Measurements from ENCODE around the gene RGPD4.

DNA sequence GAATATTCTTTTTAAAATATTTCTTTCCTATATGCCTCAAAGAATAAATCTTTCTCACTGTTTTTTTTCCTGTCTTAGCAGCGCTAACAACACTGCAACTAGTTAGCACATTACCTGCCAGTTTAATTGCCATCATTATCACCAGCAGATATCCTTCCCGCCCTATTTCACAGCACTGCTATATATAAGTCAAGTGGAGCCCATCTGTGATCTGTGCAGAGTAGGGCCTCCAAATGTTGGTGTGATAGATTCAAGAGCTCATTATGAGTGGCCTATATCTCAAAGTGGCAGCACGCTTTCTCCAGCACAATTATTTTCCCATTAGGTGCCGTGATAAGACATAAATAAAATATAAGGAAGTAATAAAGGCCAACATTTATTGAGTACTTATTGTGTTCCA, 19.8 kb upstream of the RGPD4 start:
- TF ChIP-seq, protein P1, sequence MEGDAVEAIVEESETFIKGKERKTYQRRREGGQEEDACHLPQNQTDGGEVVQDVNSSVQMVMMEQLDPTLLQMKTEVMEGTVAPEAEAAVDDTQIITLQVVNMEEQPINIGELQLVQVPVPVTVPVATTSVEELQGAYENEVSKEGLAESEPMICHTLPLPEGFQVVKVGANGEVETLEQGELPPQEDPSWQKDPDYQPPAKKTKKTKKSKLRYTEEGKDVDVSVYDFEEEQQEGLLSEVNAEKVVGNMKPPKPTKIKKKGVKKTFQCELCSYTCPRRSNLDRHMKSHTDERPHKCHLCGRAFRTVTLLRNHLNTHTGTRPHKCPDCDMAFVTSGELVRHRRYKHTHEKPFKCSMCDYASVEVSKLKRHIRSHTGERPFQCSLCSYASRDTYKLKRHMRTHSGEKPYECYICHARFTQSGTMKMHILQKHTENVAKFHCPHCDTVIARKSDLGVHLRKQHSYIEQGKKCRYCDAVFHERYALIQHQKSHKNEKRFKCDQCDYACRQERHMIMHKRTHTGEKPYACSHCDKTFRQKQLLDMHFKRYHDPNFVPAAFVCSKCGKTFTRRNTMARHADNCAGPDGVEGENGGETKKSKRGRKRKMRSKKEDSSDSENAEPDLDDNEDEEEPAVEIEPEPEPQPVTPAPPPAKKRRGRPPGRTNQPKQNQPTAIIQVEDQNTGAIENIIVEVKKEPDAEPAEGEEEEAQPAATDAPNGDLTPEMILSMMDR (IDR thresholded peaks at IDR 0.05 in 2 of 3, conservative IDR thresholded peaks at IDR 0.05 in 1 of 3; ENCODE audit: control insufficient read depth in 2 of 3, extremely low read depth in 1 of 3, insufficient read depth in 1 of 3, low read depth in 3 of 3, low read length in 3 of 3) = no peak
- TF ChIP-seq KDM1A (IDR thresholded peaks at IDR 0.05; ENCODE audit: borderline replicate concordance) (no peak), TCF7 (IDR thresholded peaks at IDR 0.05; ENCODE audit: borderline replicate concordance) (no peak), RFX5 (IDR thresholded peaks at IDR 0.05; ENCODE audit: low read depth, low read length) (no peak), EP300 (IDR thresholded peaks at IDR 0.05; ENCODE audit: borderline replicate concordance in 1 of 2, control insufficient read depth in 1 of 2, low read depth in 2 of 2, low read length in 2 of 2) (no peak), POLR2A (IDR thresholded peaks at IDR 0.05; ENCODE audit: low read depth, low read length) (no peak), RELA (IDR thresholded peaks at IDR 0.05; ENCODE audit: borderline replicate concordance, partially characterized antibody) (no peak), RCOR1 (conservative IDR thresholded peaks at IDR 0.05; ENCODE audit: low read depth, low read length) (no peak), BRCA1 (IDR thresholded peaks at IDR 0.05; ENCODE audit: low read depth, low read length) (no peak)
- TF ChIP-seq, protein P2, sequence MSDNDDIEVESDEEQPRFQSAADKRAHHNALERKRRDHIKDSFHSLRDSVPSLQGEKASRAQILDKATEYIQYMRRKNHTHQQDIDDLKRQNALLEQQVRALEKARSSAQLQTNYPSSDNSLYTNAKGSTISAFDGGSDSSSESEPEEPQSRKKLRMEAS (IDR thresholded peaks at IDR 0.05; ENCODE audit: low read depth, low read length) = no peak

Data from GM12878 (cell line).